H1 (cell line): ENCODE results near the gene SH2D1A. TPM values are rescaled to one million over a fixed set of nuclear protein-coding genes. Genes with fewer than 3 reads are reported as not detected.

ENCODE experiments used
- CTCF ChIA-PET: fragments of 300-600 bp; sonication (Branson Sonifier 250); formaldehyde crosslinking; loops from one replicate; lab custom pipeline; 2021; ENCODE audit not compliant: partially characterized antibody; lab: Charles Lee
- POLR2A ChIA-PET: fragments of 300-600 bp; sonication (Branson Sonifier 250); formaldehyde crosslinking; loops from one replicate; lab custom pipeline; 2021; ENCODE audit warnings: inconsistent platforms; ENCODE audit not compliant: partially characterized antibody; lab: Charles Lee
- DNase-seq, 2 experiments: peaks; one replicate each; pipeline versions ENCODE4 v3.0.0 to v3.0.0-alpha.2; 2010 to 2022; ENCODE audit warnings: low spot score in 2 of 2, low read depth in 1 of 2, mixed read lengths in 1 of 2
- FAIRE-seq: peaks from 2 replicates; lab custom pipeline; 2011; peaks lifted over from hg19 to GRCh38; lab: Jason Lieb, UNC
- H2AFZ ChIP-seq: 2 replicates; pipeline ENCODE4 v1.8.1; 2012; ENCODE audit warnings: low read length, inconsistent platforms
- H2AK5ac ChIP-seq: 2 replicates; pipeline ENCODE4 v1.6.1; 2013; ENCODE audit warnings: low read depth, low read length
- H2BK120ac ChIP-seq: replicated peaks from 2 replicates; pipeline ENCODE3; 2013; ENCODE audit warnings: low read depth, low read length, inconsistent platforms
- H2BK12ac ChIP-seq: 2 replicates; pipeline ENCODE4 v1.6.1; 2013; ENCODE audit warnings: low read depth, low read length
- H2BK15ac ChIP-seq: 2 replicates; pipeline ENCODE4 v1.6.1; 2013; ENCODE audit warnings: low read length
- H2BK20ac ChIP-seq: 2 replicates; pipeline ENCODE4 v1.6.1; 2013; ENCODE audit warnings: low read length
- H2BK5ac ChIP-seq: 2 replicates; pipeline ENCODE4 v1.6.1; 2013; ENCODE audit warnings: low read depth, low read length
- H3K14ac ChIP-seq: 2 replicates; pipeline ENCODE4 v1.6.1; 2013; ENCODE audit warnings: inconsistent platforms; ENCODE audit not compliant: insufficient read length
- H3K18ac ChIP-seq: 2 replicates; pipeline ENCODE4 v1.6.1; 2013; ENCODE audit warnings: low read length; ENCODE audit errors: extremely low read depth
- H3K23ac ChIP-seq: 2 replicates; pipeline ENCODE4 v1.6.1; 2013; ENCODE audit warnings: inconsistent platforms; ENCODE audit not compliant: insufficient read length
- H3K23me2 ChIP-seq: 2 replicates; pipeline ENCODE4 v1.6.1; 2013; ENCODE audit warnings: low read depth, low read length
- H3K27ac ChIP-seq: 2 replicates; pipeline ENCODE4 v1.6.1; 2011; ENCODE audit warnings: low read depth, low read length, inconsistent platforms
- H3K27me3 ChIP-seq, 4 experiments: replicated peaks in 1 of 4; 1 replicate in 1 of 4; 2 replicates in 3 of 4; pipeline versions ENCODE4 v1.6.1 to v1.8.1; 2011 to 2013; ENCODE audit warnings: low read length in 3 of 4, mild to moderate bottlenecking in 3 of 4, inconsistent platforms in 2 of 4, mixed read lengths in 2 of 4, moderate library complexity in 1 of 4; ENCODE audit not compliant: control insufficient read depth in 3 of 4, insufficient read depth in 3 of 4; ENCODE audit errors: extremely low read depth in 1 of 4
- H3K36me3 ChIP-seq, 4 experiments: 2 replicates each; pipeline versions ENCODE4 v1.6.1 to v1.8.1; 2011 to 2013; ENCODE audit warnings: mild to moderate bottlenecking in 4 of 4, low read length in 3 of 4, moderate library complexity in 2 of 4, control low read depth in 1 of 4, inconsistent platforms in 1 of 4; ENCODE audit not compliant: insufficient read depth in 4 of 4, control insufficient read depth in 2 of 4
- H3K4ac ChIP-seq: replicated peaks from 2 replicates; pipeline ENCODE3; 2013; ENCODE audit warnings: low read length, low read depth, mixed read lengths, inconsistent platforms; ENCODE audit not compliant: insufficient read length
- H3K4me1 ChIP-seq, 4 experiments: replicated peaks in 1 of 4; 1 replicate in 1 of 4; 2 replicates in 3 of 4; pipeline versions ENCODE4 v1.6.1 to v1.8.1; 2011 to 2013; ENCODE audit warnings: low read length in 3 of 4, inconsistent platforms in 2 of 4, mixed read lengths in 1 of 4; ENCODE audit not compliant: insufficient read depth in 4 of 4, control insufficient read depth in 3 of 4
- H3K4me2 ChIP-seq, 2 experiments: 2 replicates each; pipeline versions ENCODE4 v1.6.1 to v1.8.1; 2011 to 2013; ENCODE audit warnings: low read depth in 2 of 2, low read length in 2 of 2, control low read depth in 1 of 2, inconsistent platforms in 1 of 2, mild to moderate bottlenecking in 1 of 2; ENCODE audit not compliant: insufficient read depth in 1 of 2
- H3K4me3 ChIP-seq, 4 experiments: fragments of 200-600, 300-600 bp in 1 of 4; sonication (generic), shearing (Covaris generic), sonication (Bioruptor Twin) in 1 of 4; 2 replicates each; pipeline versions ENCODE4 v1.5.1 to v1.8.1; 2011 to 2016; ENCODE audit warnings: low read length in 4 of 4, low read depth in 3 of 4, control low read depth in 2 of 4, inconsistent platforms in 2 of 4, mild to moderate bottlenecking in 2 of 4, mixed read lengths in 1 of 4, moderate library complexity in 1 of 4; ENCODE audit not compliant: insufficient read depth in 2 of 4; ENCODE audit errors: extremely low read depth in 1 of 4
- H3K56ac ChIP-seq: replicated peaks from 2 replicates; pipeline ENCODE3; 2013; ENCODE audit warnings: low read depth, mild to moderate bottlenecking, mixed read lengths, low read length, inconsistent platforms; ENCODE audit not compliant: insufficient read length
- H3K79me1 ChIP-seq: 2 replicates; pipeline ENCODE4 v1.6.1; 2013; ENCODE audit warnings: low read depth, low read length, control low read depth
- H3K79me2 ChIP-seq, 2 experiments: 2 replicates each; pipeline versions ENCODE4 v1.6.1 to v1.8.1; 2012 to 2013; ENCODE audit warnings: low read length in 2 of 2, mild to moderate bottlenecking in 2 of 2, inconsistent platforms in 1 of 2; ENCODE audit not compliant: insufficient read depth in 2 of 2, control insufficient read depth in 1 of 2
- H3K9ac ChIP-seq, 4 experiments: replicated peaks in 1 of 4; 1 replicate in 1 of 4; 2 replicates in 3 of 4; pipeline versions ENCODE4 v1.6.1 to v1.8.1; 2011 to 2013; ENCODE audit warnings: low read depth in 3 of 4, low read length in 3 of 4, control low read depth in 2 of 4, mild to moderate bottlenecking in 2 of 4, moderate library complexity in 2 of 4, inconsistent platforms in 1 of 4; ENCODE audit errors: extremely low read depth in 1 of 4
- H3K9me3 ChIP-seq, 2 experiments: 2 replicates each; pipeline versions ENCODE4 v1.6.1 to v1.8.1; 2012 to 2013; ENCODE audit warnings: mild to moderate bottlenecking in 2 of 2, moderate library complexity in 2 of 2, control low read depth in 1 of 2, inconsistent platforms in 1 of 2, low read depth in 1 of 2, low read length in 1 of 2, mixed read lengths in 1 of 2; ENCODE audit not compliant: insufficient read depth in 2 of 2
- H4K20me1 ChIP-seq, 2 experiments: replicated peaks in 1 of 2; 2 replicates each; pipeline versions ENCODE3 to v1.8.1; 2011 to 2013; ENCODE audit warnings: inconsistent platforms in 2 of 2, low read length in 2 of 2, mild to moderate bottlenecking in 1 of 2; ENCODE audit not compliant: insufficient read depth in 2 of 2, control insufficient read depth in 1 of 2
- H4K5ac ChIP-seq: 2 replicates; pipeline ENCODE4 v1.6.1; 2013; ENCODE audit warnings: low read length, low read depth, mixed read lengths, inconsistent platforms; ENCODE audit not compliant: insufficient read length
- H4K8ac ChIP-seq: 2 replicates; pipeline ENCODE4 v1.8.0; 2013; ENCODE audit warnings: mild to moderate bottlenecking, moderate library complexity, low read length, inconsistent platforms; ENCODE audit not compliant: insufficient read depth; ENCODE audit errors: extremely low read depth
- H4K91ac ChIP-seq: replicated peaks from 2 replicates; pipeline ENCODE3; 2013; ENCODE audit warnings: low read length, mixed read lengths, inconsistent platforms; ENCODE audit not compliant: insufficient read length
- ASH2L ChIP-seq: fragments of 200-600, 300-600 bp; sonication (generic); IDR thresholded peaks from one replicate; pipeline ENCODE4 v1.7.1; 2017; ENCODE audit warnings: low read length
- EGR1 ChIP-seq: IDR thresholded peaks from 2 replicates; pipeline ENCODE4 v1.6.1; 2011; ENCODE audit warnings: low read depth, low read length, borderline replicate concordance
- FOSL1 ChIP-seq: IDR thresholded peaks from 2 replicates; pipeline ENCODE4 v1.6.1; 2011; ENCODE audit warnings: mild to moderate bottlenecking, low read depth, low read length, moderate library complexity; ENCODE audit not compliant: insufficient read depth
- HDAC6 ChIP-seq: IDR thresholded peaks from one replicate; pipeline ENCODE4 v1.7.1; 2012; ENCODE audit warnings: low read depth, mild to moderate bottlenecking, inconsistent platforms, low read length, moderate library complexity
- MAFK ChIP-seq: IDR thresholded peaks from 2 replicates; pipeline ENCODE4 v1.6.1; 2012; ENCODE audit warnings: low read depth, mild to moderate bottlenecking, improper control_type of control experiment, low read length
- NANOG ChIP-seq: IDR thresholded peaks from 2 replicates; pipeline ENCODE4 v1.6.1; 2011; ENCODE audit warnings: low read length, low read depth, mild to moderate bottlenecking, inconsistent platforms; ENCODE audit not compliant: insufficient read depth, poor library complexity, severe bottlenecking
- PHF8 ChIP-seq: fragments of 200-600 bp; sonication (generic); conservative IDR thresholded peaks from 2 replicates; pipeline ENCODE4 v1.7.1; 2012; ENCODE audit warnings: low read depth, mild to moderate bottlenecking, inconsistent platforms, low read length, moderate library complexity
- POLR2AphosphoS5 ChIP-seq: IDR thresholded peaks from 2 replicates; pipeline ENCODE4 v1.6.1; 2011; ENCODE audit warnings: low read depth, low read length
- RAD21 ChIP-seq, 2 experiments: IDR thresholded peaks in 1 of 2; conservative IDR thresholded peaks in 1 of 2; 2 replicates each; pipeline ENCODE4 v1.6.1; 2011; ENCODE audit warnings: low read depth in 2 of 2, low read length in 2 of 2, improper control_type of control experiment in 1 of 2, inconsistent platforms in 1 of 2, mild to moderate bottlenecking in 1 of 2, moderate library complexity in 1 of 2
- SAP30 ChIP-seq: fragments of 300-600 bp; sonication (generic); IDR thresholded peaks from 2 replicates; pipeline ENCODE4 v1.7.1; 2012; ENCODE audit warnings: low read length, moderate library complexity, mild to moderate bottlenecking, inconsistent platforms; ENCODE audit not compliant: insufficient read depth, insufficient replicate concordance
- SUZ12 ChIP-seq: fragments of 200-600 bp; sonication (generic); IDR thresholded peaks from 2 replicates; pipeline ENCODE4 v1.6.1; 2012; ENCODE audit warnings: mild to moderate bottlenecking, inconsistent platforms, low read length, moderate library complexity, mixed read lengths
- ZNF274 ChIP-seq: IDR thresholded peaks from 2 replicates; pipeline ENCODE4 v1.7.0; 2012; ENCODE audit warnings: low read length, borderline replicate concordance; ENCODE audit errors: extremely low read depth
- WGBS, 2 experiments: shearing (Covaris generic) in 1 of 2; methylation state at CpG; one replicate each; pipeline versions ENCODE4 v1.1.6 to v1.1.7; 2013 to 2015; ENCODE audit warnings: low lambda C conversion rate in 2 of 2, mixed read lengths in 2 of 2, inconsistent platforms in 1 of 2, low coverage in 1 of 2, missing lambda C conversion rate in 1 of 2; ENCODE audit not compliant: insufficient replicate concordance in 2 of 2, insufficient coverage in 1 of 2, insufficient read length in 1 of 2; ENCODE audit errors: extremely low coverage in 1 of 2, missing lambda C conversion rate in 1 of 2; 5-methylcytosine and 5-hydroxymethylcytosine counted together
- polyA plus RNA-seq, 7 experiments: library from polyadenylated mRNA; depleted of rRNA in 3 of 7; stranded (reverse) in 5 of 7; unstranded in 2 of 7; fragments of >200 nt in 5 of 7; fragments of 200-250 nt in 2 of 7; gene quantifications; 1 replicate in 5 of 7; 2 replicates in 1 of 7; 4 replicates in 1 of 7; pipeline versions ENCODE4 v1.2.1 to v1.2.3, GENCODE V29; 2011 to 2013; ENCODE audit warnings: missing spikeins in 2 of 7, mixed read lengths in 2 of 7
- total RNA-seq: library from RNA; stranded (reverse); fragmentation: NEBNext Ultra II Directional; extraction: Animal tissue kit (Norgen Biotek cat#: 25700); gene quantifications from 2 replicates; pipeline ENCODE4 v1.2.1, GENCODE V29; 2021

SH2D1A gene
- total and polyA plus RNA-seq, 2 of the 8 experiments (the other 6 are each of a cell fraction or from before 2014, with no cell fraction given) = not detected

DNA sequence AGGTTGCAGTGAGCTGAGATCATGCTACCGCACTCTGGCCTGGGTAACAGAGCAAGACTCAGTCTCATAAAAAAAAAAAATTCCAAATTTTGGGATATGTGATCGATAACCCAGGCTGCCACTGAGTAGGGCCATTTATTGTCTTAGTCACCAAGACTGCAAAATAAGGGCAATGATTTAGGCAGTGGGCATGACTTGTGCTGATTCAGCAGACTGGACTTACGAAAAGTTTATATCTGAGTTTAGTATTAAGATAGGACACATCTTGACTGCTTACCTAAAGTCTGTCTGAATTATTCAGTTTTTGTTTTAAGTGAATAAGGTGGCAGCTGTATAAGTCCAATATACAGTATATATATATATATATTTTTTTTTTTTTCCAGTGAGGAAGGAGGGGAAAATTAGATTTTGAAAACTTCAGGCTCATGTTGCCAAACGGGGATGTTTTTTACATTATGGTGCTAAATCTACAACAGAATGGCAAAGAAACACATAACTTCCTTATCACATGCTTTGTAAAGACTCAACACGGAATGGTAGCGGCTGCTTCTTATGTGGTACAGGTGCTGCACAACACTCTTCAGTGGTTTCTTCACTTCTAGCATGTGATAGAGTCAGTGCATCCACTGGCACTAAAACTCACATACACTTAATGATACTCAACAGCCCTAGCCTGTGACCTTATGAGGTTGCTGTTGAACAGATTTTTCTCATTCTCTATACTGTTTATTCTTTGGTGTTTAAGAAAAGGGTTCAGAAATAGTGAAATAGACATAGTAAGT is 7.4 kb upstream of the SH2D1A start:
- CTCF ChIA-PET = interaction anchor here (0.6 kb wide), 2 partner anchors 195 to 241 kb away, joined by 3 to 4 read pairs; no protein-coding TSS in a partner anchor
- no peak overlapping the region for H3K4me2 ChIP-seq
- H3K27me3 ChIP-seq = no peaks in the 10 kb centered on the region
- H3K56ac ChIP-seq = no peak overlapping the region
- WGBS, 2 experiments = 87% methylated on average over 6 of the region's 6 CpGs; no CpG with 5 or more reads in 1 of the 2 experiments
- no peak overlapping the region for H4K91ac ChIP-seq
- H4K20me1 ChIP-seq = no peaks in the 10 kb centered on the region
- H3K79me1 ChIP-seq = no peaks in the 10 kb centered on the region
- no peaks in the 10 kb centered on the region for H3K9me3 ChIP-seq
- no peaks in the 10 kb centered on the region for H3K23me2 ChIP-seq
- H2BK5ac ChIP-seq = no peak overlapping the region
- no peak overlapping the region for H2BK20ac ChIP-seq
- no peak overlapping the region for H4K8ac ChIP-seq
- no peak overlapping the region for H3K9ac ChIP-seq
- no peak for FAIRE-seq
- no peak overlapping the region for H2AK5ac ChIP-seq
- H3K36me3 ChIP-seq = no peaks in the 10 kb centered on the region
- no peak overlapping the region for H2BK12ac ChIP-seq
- H4K5ac ChIP-seq = no peak overlapping the region
- H3K18ac ChIP-seq = no peak overlapping the region
- no peak for DNase-seq
- H3K4ac ChIP-seq = no peak overlapping the region
- no peaks in the 10 kb centered on the region for H3K4me1 ChIP-seq
- no peak overlapping the region for H3K27ac ChIP-seq
- no peak overlapping the region for H2AFZ ChIP-seq
- H2BK120ac ChIP-seq = no peak overlapping the region
- H3K14ac ChIP-seq = no peak overlapping the region
- H3K23ac ChIP-seq = no peak overlapping the region
- H2BK15ac ChIP-seq = no peak overlapping the region
- no peaks in the 10 kb centered on the region for H3K79me2 ChIP-seq
- POLR2A ChIA-PET = no interaction called here
- H3K4me3 ChIP-seq = no peak overlapping the region
- TF ChIP-seq RAD21 (IDR thresholded peaks at IDR 0.05 in 1 of 2, conservative IDR thresholded peaks at IDR 0.05 in 1 of 2; ENCODE audit: low read depth in 2 of 2, low read length in 2 of 2) (no peak), NANOG (no peak), PHF8 (no peak), HDAC6 (no peak), EGR1 (no peak), ASH2L (no peak), MAFK (no peak), POLR2AphosphoS5 (no peak), SUZ12 (no peak), FOSL1 (no peak), ZNF274 (no peak), SAP30 (no peak)
